ENCODE measurements around the gene NXPH4.

NXPH4 gene

GRCh38 chr12:57212701-57213057 lies 3.9 kb upstream of the NXPH4 start:
- FAIRE-seq (no peak), DNase-seq (ENCODE audit: insufficient read length, low spot score) (no peak)
- no peak for TF ChIP-seq CTCF (IDR thresholded peaks at IDR 0.05; ENCODE audit: insufficient read depth, missing control alignments)

- TF ChIP-seq CTCF (IDR thresholded peaks at IDR 0.05; ENCODE audit: insufficient read depth, missing control alignments) = peak; percentile 81
- FAIRE-seq (no peak), DNase-seq (ENCODE audit: insufficient read length, low spot score) (peak; percentile 77)
These were observed 3.4 kb upstream of the NXPH4 start for GRCh38 chr12:57213058-57213715.

GRCh38 chr12:57213763-57214397 lies 2.7 kb upstream of the NXPH4 start:
- no peak for DNase-seq (ENCODE audit: insufficient read length, low spot score)
- no peak for FAIRE-seq
- no peak for TF ChIP-seq CTCF (IDR thresholded peaks at IDR 0.05; ENCODE audit: insufficient read depth, missing control alignments)

GRCh38 chr12:57214398-57214781 lies 2.2 kb upstream of the NXPH4 start:
- no peak for DNase-seq (ENCODE audit: insufficient read length, low spot score)
- FAIRE-seq = no peak
- peak; percentile 71 for TF ChIP-seq CTCF (IDR thresholded peaks at IDR 0.05; ENCODE audit: insufficient read depth, missing control alignments)

- FAIRE-seq (no peak), DNase-seq (ENCODE audit: insufficient read length, low spot score) (no peak)
- TF ChIP-seq CTCF (IDR thresholded peaks at IDR 0.05; ENCODE audit: insufficient read depth, missing control alignments) = no peak
These were observed 1.5 kb upstream of the NXPH4 start for GRCh38 chr12:57215065-57215464.

GRCh38 chr12:57215668-57216013 lies 953 bp upstream of the NXPH4 start:
- FAIRE-seq = no peak
- DNase-seq (ENCODE audit: insufficient read length, low spot score) = no peak
- no peak for TF ChIP-seq CTCF (IDR thresholded peaks at IDR 0.05; ENCODE audit: insufficient read depth, missing control alignments)
